HL-60 (cell line): ENCODE data around the gene SEC63.

ENCODE experiments used
- POLR2AphosphoS5 ChIP-seq: IDR thresholded peaks from 2 replicates; pipeline ENCODE4 v1.6.1; 2012; ENCODE audit warnings: low read depth
- SPI1 ChIP-seq: IDR thresholded peaks from 2 replicates; pipeline ENCODE4 v1.6.1; 2012; ENCODE audit warnings: low read depth, mild to moderate bottlenecking, borderline replicate concordance
- TF ChIP-seq, protein P1 (sequence below): IDR thresholded peaks from one replicate; pipeline ENCODE4 v1.5.1; 2011; ENCODE audit warnings: low read length, control low read depth, inconsistent platforms; ENCODE audit not compliant: insufficient read depth
- TF ChIP-seq, protein P2 (sequence below): IDR thresholded peaks from 2 replicates; pipeline ENCODE4 v1.6.1; 2012; ENCODE audit warnings: low read depth; ENCODE audit not compliant: insufficient replicate concordance

DNA sequence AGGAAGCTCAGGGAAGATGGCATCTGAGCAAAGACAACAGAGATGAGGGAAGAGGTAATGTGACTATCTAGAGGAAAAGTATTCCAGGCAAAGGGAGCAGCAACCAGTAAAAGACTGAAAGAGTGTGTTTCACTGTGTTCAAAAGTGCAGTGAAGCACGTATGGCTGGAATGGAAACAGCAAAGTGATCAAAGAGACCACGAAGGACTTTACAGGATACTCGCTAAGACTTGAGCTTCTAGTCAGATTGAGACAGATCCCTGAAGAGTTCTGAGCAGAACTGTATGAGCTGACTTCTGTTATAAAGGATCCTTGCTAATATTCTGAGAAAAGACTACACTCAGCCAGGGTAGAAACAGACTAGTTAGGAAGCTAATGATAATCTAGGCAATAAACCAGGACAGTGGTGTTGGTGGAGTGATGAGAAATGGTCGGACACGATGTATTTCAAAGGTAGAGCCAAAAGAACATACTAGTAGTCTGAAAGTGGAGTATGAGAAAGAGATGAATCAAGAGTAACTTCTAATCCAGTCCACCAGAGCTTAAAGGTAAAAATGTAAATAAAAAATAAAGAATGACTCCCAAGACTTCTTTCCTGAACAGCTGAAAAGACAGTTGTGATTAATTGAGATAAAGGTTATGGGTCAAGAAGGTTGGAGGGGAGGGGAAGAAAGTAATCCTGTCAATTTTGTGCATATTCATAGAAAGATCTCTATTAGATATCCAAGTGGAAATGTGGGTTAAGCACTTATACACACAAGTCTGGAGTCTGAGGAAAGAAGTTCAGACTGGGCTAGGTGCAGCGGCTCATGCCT lies 14.2 kb downstream of the SEC63 start:
- TF ChIP-seq POLR2AphosphoS5 (no peak), SPI1 (no peak)
- TF ChIP-seq, protein P1, sequence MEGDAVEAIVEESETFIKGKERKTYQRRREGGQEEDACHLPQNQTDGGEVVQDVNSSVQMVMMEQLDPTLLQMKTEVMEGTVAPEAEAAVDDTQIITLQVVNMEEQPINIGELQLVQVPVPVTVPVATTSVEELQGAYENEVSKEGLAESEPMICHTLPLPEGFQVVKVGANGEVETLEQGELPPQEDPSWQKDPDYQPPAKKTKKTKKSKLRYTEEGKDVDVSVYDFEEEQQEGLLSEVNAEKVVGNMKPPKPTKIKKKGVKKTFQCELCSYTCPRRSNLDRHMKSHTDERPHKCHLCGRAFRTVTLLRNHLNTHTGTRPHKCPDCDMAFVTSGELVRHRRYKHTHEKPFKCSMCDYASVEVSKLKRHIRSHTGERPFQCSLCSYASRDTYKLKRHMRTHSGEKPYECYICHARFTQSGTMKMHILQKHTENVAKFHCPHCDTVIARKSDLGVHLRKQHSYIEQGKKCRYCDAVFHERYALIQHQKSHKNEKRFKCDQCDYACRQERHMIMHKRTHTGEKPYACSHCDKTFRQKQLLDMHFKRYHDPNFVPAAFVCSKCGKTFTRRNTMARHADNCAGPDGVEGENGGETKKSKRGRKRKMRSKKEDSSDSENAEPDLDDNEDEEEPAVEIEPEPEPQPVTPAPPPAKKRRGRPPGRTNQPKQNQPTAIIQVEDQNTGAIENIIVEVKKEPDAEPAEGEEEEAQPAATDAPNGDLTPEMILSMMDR, result no peak
- TF ChIP-seq, protein P2, sequence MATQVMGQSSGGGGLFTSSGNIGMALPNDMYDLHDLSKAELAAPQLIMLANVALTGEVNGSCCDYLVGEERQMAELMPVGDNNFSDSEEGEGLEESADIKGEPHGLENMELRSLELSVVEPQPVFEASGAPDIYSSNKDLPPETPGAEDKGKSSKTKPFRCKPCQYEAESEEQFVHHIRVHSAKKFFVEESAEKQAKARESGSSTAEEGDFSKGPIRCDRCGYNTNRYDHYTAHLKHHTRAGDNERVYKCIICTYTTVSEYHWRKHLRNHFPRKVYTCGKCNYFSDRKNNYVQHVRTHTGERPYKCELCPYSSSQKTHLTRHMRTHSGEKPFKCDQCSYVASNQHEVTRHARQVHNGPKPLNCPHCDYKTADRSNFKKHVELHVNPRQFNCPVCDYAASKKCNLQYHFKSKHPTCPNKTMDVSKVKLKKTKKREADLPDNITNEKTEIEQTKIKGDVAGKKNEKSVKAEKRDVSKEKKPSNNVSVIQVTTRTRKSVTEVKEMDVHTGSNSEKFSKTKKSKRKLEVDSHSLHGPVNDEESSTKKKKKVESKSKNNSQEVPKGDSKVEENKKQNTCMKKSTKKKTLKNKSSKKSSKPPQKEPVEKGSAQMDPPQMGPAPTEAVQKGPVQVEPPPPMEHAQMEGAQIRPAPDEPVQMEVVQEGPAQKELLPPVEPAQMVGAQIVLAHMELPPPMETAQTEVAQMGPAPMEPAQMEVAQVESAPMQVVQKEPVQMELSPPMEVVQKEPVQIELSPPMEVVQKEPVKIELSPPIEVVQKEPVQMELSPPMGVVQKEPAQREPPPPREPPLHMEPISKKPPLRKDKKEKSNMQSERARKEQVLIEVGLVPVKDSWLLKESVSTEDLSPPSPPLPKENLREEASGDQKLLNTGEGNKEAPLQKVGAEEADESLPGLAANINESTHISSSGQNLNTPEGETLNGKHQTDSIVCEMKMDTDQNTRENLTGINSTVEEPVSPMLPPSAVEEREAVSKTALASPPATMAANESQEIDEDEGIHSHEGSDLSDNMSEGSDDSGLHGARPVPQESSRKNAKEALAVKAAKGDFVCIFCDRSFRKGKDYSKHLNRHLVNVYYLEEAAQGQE, result no peak
